ENCODE measurements around the gene PRRT1.
"Not testable (repeated sequence)": the region's sequence is repeated elsewhere in the genome, so short reads cannot be mapped to it uniquely, and the experiment has no call there.

PRRT1 gene

GRCh38 chr6:32149932-32150870 is 1.5 kb downstream of the PRRT1 start:
- DNase-seq (ENCODE audit: low read depth) = no peak

GRCh38 chr6:32149092-32149755 is 2.5 kb downstream of the PRRT1 start:
- DNase-seq (ENCODE audit: low read depth) = no peak

GRCh38 chr6:32148289-32149091 is 3.2 kb downstream of the PRRT1 start:
- DNase-seq (ENCODE audit: low read depth) = peak; percentile 32

- no peak for DNase-seq (ENCODE audit: low read depth)
Observed at GRCh38 chr6:32147401-32148132, 4.2 kb downstream of the PRRT1 start.

GRCh38 chr6:32146687-32147086 is 5.1 kb downstream of the PRRT1 start:
- no peak for DNase-seq (ENCODE audit: low read depth)

DNA sequence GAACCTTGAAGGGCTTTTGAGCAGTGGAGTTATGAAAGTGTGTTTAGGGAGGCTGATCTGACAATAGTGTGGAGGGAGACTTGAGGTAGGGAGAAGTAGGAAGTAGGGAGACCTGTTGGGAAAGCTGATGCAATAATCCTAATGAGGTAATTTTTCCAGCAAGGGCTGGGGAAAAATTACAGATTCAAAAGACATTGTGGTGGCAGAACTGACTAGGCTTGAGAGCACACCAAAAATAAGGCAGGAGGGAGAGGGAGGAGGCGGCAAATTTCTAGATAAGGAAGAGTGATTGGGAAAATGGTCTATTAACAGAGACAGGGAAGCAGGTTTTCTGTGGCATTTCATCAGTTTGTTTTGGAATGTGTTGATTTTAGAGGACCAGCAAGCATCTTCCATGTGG is 5.5 kb downstream of the PRRT1 start:
- DNase-seq (ENCODE audit: low read depth) = no peak

DNA sequence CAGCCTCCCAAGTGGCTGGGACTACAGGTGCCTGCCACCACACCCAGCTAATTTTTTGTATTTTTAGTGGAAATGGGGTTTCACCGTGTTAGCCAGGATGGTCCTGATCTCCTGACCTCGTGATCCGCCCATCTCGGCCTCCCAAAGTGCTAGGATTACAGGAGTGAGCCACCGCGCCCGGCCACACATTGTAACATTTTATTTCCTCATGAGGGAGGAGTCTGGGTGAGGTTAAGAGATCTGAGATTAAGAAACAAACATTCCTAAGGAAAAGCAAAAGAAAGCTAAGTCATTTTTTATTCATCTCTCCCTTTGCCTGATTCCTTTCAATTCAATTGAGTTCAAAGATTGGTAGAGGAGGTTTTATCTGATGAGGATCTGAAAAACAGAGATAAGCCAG is 7.5 kb downstream of the PRRT1 start:
- DNase-seq (ENCODE audit: low read depth) = not testable (repeated sequence)

DNA sequence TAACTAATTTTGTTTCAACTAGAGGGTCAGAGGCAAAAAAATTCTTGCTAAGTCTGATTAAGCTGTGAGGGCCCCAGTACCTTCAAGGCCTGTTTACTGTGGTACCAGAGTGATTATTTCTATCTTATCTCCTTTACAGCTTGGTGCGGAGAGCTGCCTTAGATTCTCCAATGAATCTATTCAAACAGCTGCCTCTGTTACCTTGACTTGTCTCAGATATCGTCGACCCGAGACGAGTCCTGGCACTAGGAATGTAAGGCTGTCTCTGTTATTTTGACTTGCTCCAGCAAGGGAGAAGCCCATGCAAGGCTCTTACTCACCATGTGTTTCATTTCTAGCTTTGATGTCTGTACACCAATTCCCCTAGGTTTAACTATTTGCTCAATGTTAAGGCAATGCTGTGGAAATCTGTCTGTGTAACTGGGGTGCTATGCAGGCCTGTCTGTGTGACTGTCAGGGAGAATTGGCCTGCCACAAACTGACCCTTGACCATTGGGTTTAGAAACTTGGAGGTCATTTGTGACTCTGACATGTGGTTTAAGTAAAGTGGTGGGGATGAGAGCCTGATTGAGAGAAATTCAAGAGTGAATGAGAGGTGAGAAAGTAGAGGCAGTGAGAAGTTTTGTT is 11.2 kb downstream of the PRRT1 start:
- no peak for DNase-seq (ENCODE audit: low read depth)

- no peak for DNase-seq (ENCODE audit: low read depth)
Observed at GRCh38 chr6:32139590-32139989, 12.1 kb downstream of the PRRT1 start.

DNA sequence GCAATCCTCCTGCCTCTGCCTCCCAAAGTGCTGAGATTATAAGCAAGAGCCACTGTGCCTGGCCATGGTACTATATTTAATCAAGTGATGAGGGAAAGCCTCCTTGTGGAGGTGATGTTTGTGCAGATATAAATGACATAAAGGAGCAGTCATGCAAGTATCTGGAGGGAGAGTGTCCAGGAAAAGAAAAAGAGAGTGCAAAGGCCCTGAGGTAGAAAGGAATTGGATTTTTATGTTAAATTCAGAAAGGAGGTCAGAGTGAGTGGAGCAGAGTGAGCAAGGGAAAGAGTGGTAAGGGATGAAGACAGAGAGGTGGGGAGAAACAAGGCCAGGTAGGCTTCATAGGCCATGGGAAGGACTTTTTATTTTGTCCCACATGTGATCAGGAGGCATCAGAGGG is 14.3 kb downstream of the PRRT1 start:
- no peak for DNase-seq (ENCODE audit: low read depth)

DNA sequence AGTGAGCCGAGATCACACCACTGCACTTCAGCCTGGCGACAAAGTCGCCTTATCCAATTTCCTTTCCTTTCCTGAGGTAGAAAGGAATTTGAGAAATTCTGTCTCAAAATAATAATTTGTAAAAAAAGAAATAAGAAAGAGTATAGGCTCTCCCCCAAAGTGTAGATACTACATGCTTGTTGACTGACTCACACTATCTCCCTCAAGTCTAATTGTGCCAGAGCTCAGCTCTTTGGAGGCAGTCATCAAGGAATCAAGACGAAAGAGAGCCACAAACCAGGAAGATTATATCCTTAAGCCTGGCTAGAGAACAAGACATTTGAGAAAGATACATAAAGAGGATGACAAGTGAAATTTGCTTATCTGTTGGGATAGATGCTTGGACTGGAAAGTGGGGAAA is 18.0 kb downstream of the PRRT1 start:
- DNase-seq (ENCODE audit: low read depth) = no peak

GRCh38 chr6:32132110-32132509 is 19.6 kb downstream of the PRRT1 start:
- no peak for DNase-seq (ENCODE audit: low read depth)

DNA sequence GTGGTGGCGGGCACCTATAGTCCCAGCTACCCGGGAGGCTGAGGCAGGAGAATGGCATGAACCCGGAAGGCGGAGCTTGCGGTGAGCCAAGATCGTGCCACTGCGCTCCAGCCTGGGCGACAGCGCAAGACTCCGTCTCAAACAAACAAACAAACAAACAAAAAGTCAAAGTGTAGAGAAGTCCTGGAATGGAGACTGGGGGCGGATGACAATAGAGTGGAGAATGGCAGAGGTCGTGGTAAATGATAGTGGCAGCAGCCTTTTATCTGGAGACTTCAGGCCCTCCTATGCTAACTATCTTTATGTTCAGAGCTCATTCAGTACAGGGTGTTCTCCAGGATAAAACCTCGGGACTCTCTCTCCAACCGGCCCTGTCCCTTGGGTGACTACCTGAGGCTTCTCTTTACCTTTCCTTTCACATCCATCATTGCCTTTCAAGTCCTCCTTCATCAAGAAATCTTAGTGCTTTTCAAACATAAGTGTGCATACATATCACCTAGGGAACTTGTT is 20.2 kb downstream of the PRRT1 start:
- DNase-seq (ENCODE audit: low read depth) = no peak

DNA sequence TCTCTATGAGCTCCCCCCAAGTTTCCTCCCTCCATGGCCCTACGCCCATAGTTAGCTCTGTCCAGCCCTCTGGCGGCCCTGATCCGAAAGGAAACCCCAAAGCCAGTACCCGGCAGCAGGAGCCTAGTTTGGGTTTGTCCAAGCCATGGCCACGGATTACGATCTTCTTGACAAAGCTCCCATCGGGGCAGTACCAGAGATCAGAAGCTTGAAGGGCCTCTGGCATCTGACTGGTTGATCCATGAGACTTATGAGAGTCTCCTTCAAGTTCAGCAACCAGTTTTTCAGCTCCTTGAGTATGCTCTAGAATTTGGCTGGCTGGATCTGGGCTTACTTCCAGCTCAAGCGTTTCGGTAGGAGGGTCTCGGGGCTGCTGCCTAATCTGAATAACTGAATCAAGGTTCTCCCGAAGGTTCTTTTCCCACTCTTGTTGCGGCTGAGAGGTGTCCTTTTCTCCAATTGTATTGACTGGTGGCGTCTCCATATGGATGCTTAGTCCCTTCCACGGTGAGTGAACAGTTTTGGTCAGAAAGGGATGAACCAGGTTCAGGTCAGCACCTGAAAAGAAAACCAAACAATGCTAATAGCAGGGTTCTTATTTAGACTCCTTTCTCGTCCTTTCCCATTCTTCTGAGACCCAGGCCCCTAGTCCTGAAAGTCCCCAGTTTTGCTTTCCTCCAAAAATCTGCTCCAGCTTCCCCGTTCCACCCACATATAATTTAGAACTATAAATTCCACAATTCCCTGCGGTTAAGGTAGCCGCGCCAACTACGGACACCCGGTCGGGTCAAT is 22.2 kb downstream of the PRRT1 start:
- no peak for DNase-seq (ENCODE audit: low read depth)

DNA sequence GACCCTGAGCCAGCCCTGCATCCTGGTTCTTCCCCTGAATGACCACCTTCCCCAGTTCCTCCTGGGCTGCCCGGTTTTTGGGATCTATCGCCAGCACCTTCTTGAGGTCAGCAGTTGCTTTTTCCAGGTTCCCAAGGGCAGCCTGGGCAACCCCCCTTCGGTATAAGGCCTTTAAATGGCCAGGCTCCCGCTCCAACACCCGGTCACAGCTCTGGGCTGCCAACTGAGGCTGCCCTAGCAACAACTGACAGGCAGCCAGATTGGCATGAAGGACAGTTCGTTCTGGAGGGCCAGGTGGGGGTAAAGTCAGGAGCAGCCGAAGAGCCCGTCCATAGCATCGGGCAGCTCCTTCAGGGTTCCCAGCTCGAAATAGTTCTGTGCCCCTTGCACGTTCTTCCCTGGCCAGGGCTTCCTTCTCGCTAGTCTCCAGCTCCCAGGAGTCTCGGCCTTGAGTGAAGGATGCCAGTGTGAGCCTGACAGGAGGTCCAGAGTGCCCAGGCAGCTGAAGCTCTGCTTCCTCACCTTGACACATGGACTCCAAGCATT is 22.9 kb downstream of the PRRT1 start:
- DNase-seq (ENCODE audit: low read depth) = no peak

- DNase-seq (ENCODE audit: low read depth) = peak; percentile 99
Observed at GRCh38 chr6:32127717-32128592, 23.8 kb downstream of the PRRT1 start, which contains the start of gene ATF6B. Gene ATF6B (minus strand): TSS chr6:32128246. CDS start chr6:32128207, 39 bp downstream.

- DNase-seq (ENCODE audit: low read depth) = no peak
Observed at GRCh38 chr6:32127409-32127716, 24.4 kb downstream of the PRRT1 start.

DNA sequence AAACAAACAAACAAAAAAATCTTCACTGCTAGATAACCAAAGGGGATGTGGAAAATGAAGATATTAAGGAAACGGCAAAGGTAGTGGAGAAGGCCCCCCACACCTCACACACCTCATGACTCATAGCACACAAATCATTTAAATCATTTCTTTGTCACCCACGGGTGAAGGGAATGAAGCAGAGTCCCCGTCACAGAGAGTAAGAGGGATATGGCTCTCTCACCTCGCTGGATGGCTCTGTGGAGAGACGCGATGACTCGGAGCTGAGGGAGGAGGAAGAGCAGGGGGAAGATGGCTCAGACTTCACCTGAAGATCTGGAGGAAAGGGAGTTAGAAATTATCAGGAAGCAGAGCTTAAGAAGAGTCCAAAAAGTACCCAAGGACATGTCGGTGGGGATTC is 24.9 kb downstream of the PRRT1 start:
- no peak for DNase-seq (ENCODE audit: low read depth)

- no peak for DNase-seq (ENCODE audit: low read depth)
Observed at GRCh38 chr6:32123681-32124080, 28.1 kb downstream of the PRRT1 start.
